GM21515 (cell line): ENCODE data around the gene CACNG3.
"Not testable (repeated sequence)": the region's sequence is repeated elsewhere in the genome, so short reads cannot be mapped to it uniquely, and the experiment has no call there.

Experiments
- ATAC-seq: cut with Tn5 transposase; IDR thresholded peaks from one replicate; pipeline ENCODE4 v1.9.1; 2021; ENCODE audit not compliant: unreplicated experiment

Gene CACNG3

GRCh38 chr16:24328835-24329452, 72.8 kb downstream of the CACNG3 start:
- no peak for ATAC-seq

DNA sequence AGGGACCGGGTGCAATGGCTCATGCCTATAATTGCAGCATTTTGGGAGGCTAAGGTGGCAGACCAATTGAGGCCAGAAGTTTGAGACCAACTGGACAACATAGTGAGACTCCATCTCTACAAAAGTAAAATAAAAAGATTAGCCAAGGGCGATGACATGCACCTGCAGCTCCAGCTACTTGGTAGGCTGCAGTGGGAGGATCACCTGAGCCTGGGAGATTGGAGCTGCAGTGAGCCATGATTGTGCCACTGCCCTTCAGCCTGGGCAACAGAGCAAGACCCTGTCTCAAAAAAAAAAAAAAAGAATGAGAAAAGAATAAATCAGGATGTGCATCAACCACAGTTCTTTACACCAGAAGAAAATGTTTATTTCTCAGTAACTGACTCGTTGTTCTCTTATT, 76.0 kb downstream of the CACNG3 start:
- ATAC-seq, result no peak

GRCh38 chr16:24332582-24333090, 76.5 kb downstream of the CACNG3 start:
- ATAC-seq, result no peak

DNA sequence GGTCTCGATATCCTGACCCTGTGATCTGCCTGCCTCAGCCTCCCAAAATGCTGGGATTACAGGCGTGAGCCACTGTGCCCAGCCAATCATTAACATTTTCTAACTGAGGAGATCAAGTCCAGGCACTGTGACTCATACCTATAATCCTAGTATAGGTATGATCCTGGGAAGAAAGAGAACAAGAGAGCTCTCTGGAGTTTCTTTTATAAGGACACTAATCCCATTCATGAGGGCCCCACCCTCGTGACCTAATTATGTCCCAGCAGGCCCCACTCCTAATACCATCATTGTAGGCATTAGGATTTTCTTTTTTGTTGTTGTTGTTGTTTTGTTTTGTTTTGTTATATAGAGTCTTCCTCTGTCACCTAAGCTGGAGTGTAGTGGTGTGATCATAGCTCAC, 80.4 kb downstream of the CACNG3 start:
- ATAC-seq, result no peak

DNA sequence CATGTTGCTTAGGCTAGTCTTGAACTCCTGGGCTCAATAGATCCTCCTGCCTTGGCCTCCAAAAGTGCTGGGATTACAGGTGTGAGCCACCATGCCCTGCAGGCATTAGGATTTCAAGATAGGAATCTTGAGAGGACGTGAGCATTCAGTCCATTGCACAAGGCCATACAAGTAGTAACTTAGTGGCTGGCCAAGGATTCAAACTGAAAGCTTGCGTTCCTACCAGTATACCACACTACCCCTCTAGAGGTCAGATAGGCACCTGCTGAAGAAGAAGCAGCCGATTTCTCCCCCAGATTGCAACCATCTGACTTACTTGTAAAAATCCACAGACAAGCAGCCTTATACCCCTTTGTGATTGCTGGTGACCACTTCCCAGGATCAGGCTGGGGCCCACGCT, 80.9 kb downstream of the CACNG3 start:
- no peak for ATAC-seq

DNA sequence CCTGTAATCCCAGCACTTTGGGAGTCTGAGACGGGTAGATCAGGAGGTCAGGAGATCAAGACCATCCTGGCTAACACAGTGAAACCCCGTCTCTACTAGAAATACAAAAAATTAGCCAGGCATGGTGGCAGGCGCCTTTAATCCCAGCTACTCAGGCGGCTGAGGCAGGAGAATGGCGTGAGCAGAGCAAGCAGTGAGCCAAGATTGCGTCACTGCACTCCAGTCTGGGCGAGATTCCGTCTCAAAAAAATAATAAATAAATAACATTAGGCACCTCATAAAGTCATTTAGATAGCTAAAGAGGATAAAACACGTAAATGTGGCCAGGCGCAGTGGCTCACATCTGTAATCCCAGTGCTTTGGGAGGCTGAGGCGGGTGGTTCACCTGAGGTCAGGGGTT, 87.7 kb downstream of the CACNG3 start:
- not testable (repeated sequence) for ATAC-seq

GRCh38 chr16:24344784-24345183, 88.6 kb downstream of the CACNG3 start:
- no peak for ATAC-seq

- ATAC-seq, result no peak
These were observed 89.6 kb downstream of the CACNG3 start for GRCh38 chr16:24345704-24346103.

DNA sequence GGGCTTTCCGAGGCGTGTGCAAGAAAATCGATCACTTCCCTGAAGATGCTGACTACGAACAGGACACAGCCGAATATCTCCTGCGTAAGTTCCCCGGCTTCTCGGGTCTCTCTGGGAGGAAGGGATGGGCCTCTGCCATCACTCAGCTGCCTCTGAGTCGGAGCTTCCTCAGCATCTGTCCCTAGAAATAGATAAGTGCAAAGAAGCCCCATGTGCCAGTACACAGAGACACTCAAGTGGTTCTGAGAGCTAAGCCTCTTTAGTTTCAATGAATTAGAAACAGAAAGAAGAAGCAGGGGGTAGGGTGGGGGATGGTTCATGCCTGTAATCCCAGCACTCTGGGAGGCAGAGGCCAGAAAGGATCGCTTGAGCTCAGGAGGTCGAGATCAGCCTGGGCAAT, 90.6 kb downstream of the CACNG3 start:
- ATAC-seq, result no peak

DNA sequence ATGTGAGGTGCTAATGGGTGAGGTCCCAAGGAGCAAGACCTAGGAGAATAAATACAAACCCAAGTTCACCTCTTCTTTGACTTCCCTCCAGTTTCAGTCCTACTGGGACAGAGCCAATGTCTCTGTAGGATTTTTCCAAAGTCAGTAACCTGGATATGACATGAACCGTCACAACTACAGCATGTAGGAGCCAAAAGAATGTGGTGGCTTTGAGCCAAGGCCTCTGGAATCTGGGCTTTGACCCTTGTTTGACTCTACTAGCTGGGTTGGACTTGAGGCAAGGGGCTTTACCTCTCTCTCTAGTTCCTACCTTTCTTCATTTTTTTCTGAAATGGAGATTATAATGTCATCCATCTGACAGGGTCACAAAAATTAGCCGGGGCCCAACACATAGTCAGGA, 91.4 kb downstream of the CACNG3 start:
- ATAC-seq, result no peak

- no peak for ATAC-seq
These were observed 92.6 kb downstream of the CACNG3 start for GRCh38 chr16:24348545-24349290.

DNA sequence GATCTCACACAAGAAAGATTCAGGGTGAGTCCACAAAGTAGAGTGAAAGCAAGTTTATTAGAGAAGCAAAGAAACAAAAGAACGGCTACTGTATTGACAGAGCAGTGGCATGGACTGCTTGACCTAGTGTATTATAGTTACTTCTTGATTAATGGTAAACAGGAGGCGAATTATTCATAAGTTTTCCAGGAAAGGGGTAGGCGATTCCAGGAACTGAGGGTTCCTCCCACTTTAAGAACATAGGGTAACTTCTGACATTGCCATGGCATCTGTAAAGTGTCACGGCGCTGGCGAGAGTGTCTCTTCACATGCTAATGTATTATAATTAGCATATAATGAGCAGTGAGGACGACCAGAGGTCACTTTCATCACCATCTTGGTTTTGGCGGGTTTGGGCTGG, 93.2 kb downstream of the CACNG3 start:
- ATAC-seq, result no peak

DNA sequence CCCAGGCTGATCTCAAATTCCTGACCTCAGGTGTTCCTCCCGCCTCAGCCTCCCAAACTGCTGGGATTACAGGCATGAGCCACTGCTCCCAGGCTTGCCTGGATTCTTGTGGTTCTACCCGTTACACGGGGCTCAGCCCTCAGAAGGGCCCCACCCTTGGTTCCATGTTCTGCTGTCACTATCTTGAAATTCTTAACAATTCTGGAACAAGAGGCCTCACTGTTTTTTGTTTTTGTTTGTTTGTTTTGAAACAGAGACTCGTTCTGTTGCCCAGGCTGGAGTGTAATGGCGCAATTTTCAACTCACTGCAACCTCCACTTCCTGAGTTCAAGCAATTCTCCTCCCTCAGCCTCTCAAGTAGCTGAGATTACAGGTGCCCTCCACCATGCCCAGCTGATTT, 96.6 kb downstream of the CACNG3 start:
- ATAC-seq, result no peak

DNA sequence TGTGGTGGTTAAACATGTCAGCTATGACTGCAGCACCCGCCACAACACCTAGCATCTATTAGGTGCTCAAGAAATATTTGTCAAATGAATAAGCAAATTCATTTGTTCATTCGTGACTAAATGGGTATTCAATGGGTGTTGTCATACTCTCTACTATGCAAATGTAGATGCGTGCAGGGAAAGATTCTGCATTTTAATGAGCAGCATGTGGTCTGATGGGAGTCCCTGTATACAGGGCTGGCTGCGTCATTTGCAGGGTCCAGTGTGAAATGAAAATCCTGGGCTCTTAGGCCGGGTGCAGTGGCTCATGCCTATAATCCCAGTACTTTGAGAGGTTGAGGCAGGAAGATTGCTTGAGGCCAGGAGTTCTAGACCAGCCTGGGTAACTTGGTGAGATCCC, 97.5 kb downstream of the CACNG3 start:
- no peak for ATAC-seq

- no peak for ATAC-seq
These were observed 101.4 kb downstream of the CACNG3 start for GRCh38 chr16:24357511-24357910.

- ATAC-seq, result no peak
These were observed 102.0 kb downstream of the CACNG3 start for GRCh38 chr16:24358117-24358516.

- no peak for ATAC-seq
These were observed 103.4 kb downstream of the CACNG3 start for GRCh38 chr16:24359490-24359889.

DNA sequence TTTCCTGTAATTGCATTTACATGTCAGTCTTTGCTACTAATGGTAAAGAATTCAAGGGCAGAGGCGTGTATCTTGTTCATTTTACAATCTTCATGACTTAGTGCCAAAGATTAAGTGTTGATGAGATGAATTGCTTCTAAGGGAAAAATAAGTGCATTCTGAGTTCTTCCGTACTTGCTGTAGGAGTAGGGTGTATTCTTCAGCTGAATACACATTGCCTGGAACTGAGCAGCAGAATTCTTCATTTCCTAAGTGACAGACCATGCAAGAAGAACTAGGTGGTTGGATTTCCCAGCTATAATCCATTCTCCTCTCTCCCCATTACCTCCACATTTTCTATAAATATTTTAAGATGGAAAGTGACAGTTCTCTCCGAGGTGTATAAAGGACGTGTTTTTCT, 104.8 kb downstream of the CACNG3 start:
- ATAC-seq, result no peak

GRCh38 chr16:24364596-24364995, 108.5 kb downstream of the CACNG3 start:
- no peak for ATAC-seq

- no peak for ATAC-seq
These were observed 111.1 kb downstream of the CACNG3 start for GRCh38 chr16:24367186-24367710.

- no peak for ATAC-seq
These were observed 116.7 kb downstream of the CACNG3 start for GRCh38 chr16:24372824-24373223.

DNA sequence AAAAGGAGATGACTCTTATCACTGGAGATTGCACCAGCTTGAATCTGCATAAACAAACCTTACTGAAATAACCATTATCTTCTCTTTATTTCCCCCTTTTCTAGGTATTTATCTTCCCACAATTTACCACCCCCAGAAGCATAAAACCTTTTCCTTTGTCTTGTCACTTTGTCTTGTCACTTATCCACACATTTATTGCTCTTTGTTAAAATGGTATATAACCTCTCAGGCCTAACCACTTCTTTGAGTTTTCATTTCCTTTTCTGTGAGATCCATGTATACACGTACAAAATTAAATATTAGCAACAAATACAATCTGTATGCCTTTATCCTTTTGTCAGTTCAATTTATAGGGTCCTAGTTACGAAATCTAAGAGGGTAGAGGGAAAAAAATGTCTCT, 122.9 kb downstream of the CACNG3 start:
- ATAC-seq, result no peak
